NCI-H510A (cell line): Measurements from ENCODE around the gene NR6A1.

Experiments
- DNase-seq: peaks from one replicate; lab custom pipeline; 2025; lab: John Stamatoyannopoulos, UW

The NR6A1 gene

GRCh38 chr9:124795881-124796431 is 24.8 kb upstream of the NR6A1 start:
- no peak for DNase-seq

GRCh38 chr9:124794902-124795491 is 23.9 kb upstream of the NR6A1 start:
- no peak for DNase-seq

- DNase-seq = no peak
These were observed 22.0 kb upstream of the NR6A1 start for GRCh38 chr9:124793015-124793541.

GRCh38 chr9:124792257-124793014 is 21.3 kb upstream of the NR6A1 start:
- no peak for DNase-seq

GRCh38 chr9:124790801-124791505 is 19.8 kb upstream of the NR6A1 start:
- DNase-seq = no peak

- DNase-seq = no peak
These were observed 19.2 kb upstream of the NR6A1 start for GRCh38 chr9:124790301-124790700.

GRCh38 chr9:124789531-124789930 is 18.4 kb upstream of the NR6A1 start:
- no peak for DNase-seq

- no peak for DNase-seq
These were observed 17.6 kb upstream of the NR6A1 start for GRCh38 chr9:124788542-124789217.

GRCh38 chr9:124786881-124787573 is 15.9 kb upstream of the NR6A1 start:
- no peak for DNase-seq

GRCh38 chr9:124784509-124784908 is 13.4 kb upstream of the NR6A1 start:
- DNase-seq = no peak

GRCh38 chr9:124783830-124784229 is 12.7 kb upstream of the NR6A1 start:
- DNase-seq = no peak

GRCh38 chr9:124782661-124783574 is 11.8 kb upstream of the NR6A1 start:
- no peak for DNase-seq

GRCh38 chr9:124781967-124782660 is 11.0 kb upstream of the NR6A1 start:
- DNase-seq = no peak

GRCh38 chr9:124780757-124781151 is 9.6 kb upstream of the NR6A1 start:
- no peak for DNase-seq

GRCh38 chr9:124780060-124780756 is 9.1 kb upstream of the NR6A1 start:
- DNase-seq = no peak

- DNase-seq = no peak
These were observed 8.4 kb upstream of the NR6A1 start for GRCh38 chr9:124779368-124780059.

GRCh38 chr9:124778575-124779367 is 7.7 kb upstream of the NR6A1 start:
- DNase-seq = no peak
